Keratinocyte (primary cell): Measurements from ENCODE around the gene SDC3.

Experiments used
- EZH2 ChIP-seq: IDR thresholded peaks from one replicate; pipeline ENCODE4 v1.6.1; 2012; ENCODE audit warnings: inconsistent platforms, mild to moderate bottlenecking, low read length, moderate library complexity
- TF ChIP-seq, protein P1 (sequence below), 3 experiments: IDR thresholded peaks in 1 of 3; conservative IDR thresholded peaks in 1 of 3; optimal IDR thresholded peaks in 1 of 3; 2 replicates in 2 of 3; 3 replicates in 1 of 3; pipeline versions ENCODE3 to v1.5.1; 2011; ENCODE audit warnings: low read length in 3 of 3, mild to moderate bottlenecking in 3 of 3, moderate library complexity in 2 of 3, control low read depth in 1 of 3, inconsistent platforms in 1 of 3; ENCODE audit not compliant: insufficient read depth in 2 of 3; ENCODE audit errors: extremely low read depth in 1 of 3

GRCh38 chr1:30898031-30898815 is 10.3 kb downstream of the SDC3 start:
- TF ChIP-seq, protein P1, sequence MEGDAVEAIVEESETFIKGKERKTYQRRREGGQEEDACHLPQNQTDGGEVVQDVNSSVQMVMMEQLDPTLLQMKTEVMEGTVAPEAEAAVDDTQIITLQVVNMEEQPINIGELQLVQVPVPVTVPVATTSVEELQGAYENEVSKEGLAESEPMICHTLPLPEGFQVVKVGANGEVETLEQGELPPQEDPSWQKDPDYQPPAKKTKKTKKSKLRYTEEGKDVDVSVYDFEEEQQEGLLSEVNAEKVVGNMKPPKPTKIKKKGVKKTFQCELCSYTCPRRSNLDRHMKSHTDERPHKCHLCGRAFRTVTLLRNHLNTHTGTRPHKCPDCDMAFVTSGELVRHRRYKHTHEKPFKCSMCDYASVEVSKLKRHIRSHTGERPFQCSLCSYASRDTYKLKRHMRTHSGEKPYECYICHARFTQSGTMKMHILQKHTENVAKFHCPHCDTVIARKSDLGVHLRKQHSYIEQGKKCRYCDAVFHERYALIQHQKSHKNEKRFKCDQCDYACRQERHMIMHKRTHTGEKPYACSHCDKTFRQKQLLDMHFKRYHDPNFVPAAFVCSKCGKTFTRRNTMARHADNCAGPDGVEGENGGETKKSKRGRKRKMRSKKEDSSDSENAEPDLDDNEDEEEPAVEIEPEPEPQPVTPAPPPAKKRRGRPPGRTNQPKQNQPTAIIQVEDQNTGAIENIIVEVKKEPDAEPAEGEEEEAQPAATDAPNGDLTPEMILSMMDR (optimal IDR thresholded peaks at IDR 0.05 in 1 of 3, IDR thresholded peaks at IDR 0.05 in 1 of 3, conservative IDR thresholded peaks at IDR 0.05 in 1 of 3; ENCODE audit: extremely low read depth in 1 of 3, insufficient read depth in 2 of 3, low read length in 3 of 3) = no peak
- no peak for TF ChIP-seq EZH2
